PC-9 (cell line): ENCODE data around the gene SNX32.

Experiments
- EZH2 ChIP-seq: fragments of 200-600 bp; sonication (generic); IDR thresholded peaks from 2 replicates; pipeline ENCODE4 v1.8.0; 2017; ENCODE audit warnings: antibody characterized with exemption, low read depth
- TF ChIP-seq, protein P1 (sequence below): fragments of 200-600 bp; sonication (generic); conservative IDR thresholded peaks from 2 replicates; pipeline ENCODE4 v1.6.1; 2017; ENCODE audit warnings: mixed run types, antibody characterized with exemption, mild to moderate bottlenecking, moderate library complexity

- TF ChIP-seq, protein P1, sequence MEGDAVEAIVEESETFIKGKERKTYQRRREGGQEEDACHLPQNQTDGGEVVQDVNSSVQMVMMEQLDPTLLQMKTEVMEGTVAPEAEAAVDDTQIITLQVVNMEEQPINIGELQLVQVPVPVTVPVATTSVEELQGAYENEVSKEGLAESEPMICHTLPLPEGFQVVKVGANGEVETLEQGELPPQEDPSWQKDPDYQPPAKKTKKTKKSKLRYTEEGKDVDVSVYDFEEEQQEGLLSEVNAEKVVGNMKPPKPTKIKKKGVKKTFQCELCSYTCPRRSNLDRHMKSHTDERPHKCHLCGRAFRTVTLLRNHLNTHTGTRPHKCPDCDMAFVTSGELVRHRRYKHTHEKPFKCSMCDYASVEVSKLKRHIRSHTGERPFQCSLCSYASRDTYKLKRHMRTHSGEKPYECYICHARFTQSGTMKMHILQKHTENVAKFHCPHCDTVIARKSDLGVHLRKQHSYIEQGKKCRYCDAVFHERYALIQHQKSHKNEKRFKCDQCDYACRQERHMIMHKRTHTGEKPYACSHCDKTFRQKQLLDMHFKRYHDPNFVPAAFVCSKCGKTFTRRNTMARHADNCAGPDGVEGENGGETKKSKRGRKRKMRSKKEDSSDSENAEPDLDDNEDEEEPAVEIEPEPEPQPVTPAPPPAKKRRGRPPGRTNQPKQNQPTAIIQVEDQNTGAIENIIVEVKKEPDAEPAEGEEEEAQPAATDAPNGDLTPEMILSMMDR = no peak
- TF ChIP-seq EZH2 = no peak
These were observed 10.6 kb downstream of the SNX32 start for GRCh38 chr11:65844231-65844872.
